ENCODE data around the gene CC2D2A. TPM values are rescaled to one million over a fixed set of nuclear protein-coding genes. Genes with fewer than 3 reads are reported as not detected.

The CC2D2A gene
- total RNA-seq, 3 donors from 2014 or later: 10.7 to 22.9 (median 14.9) TPM

GRCh38 chr4:15501941-15502340, 32.3 kb downstream of the CC2D2A start:
- Histone ChIP-seq H3K27me3 (no peaks in the 10 kb centered on the region), H3K27ac (no peak overlapping the region), H3K4me1 (no peaks in the 10 kb centered on the region), H3K4me3 (no peak overlapping the region), H3K36me3 (no peaks in the 10 kb centered on the region), H3K9me3 (no peaks in the 10 kb centered on the region)
- no peak for DNase-seq (ENCODE audit: low spot score in 2 of 2)
- TF ChIP-seq CTCF (IDR thresholded peaks at IDR 0.05) (no peak), POLR2AphosphoS5 (IDR thresholded peaks at IDR 0.05) (no peak), POLR2A (IDR thresholded peaks at IDR 0.05) (no peak)
- intact Hi-C loops (cut with DNase I; ENCODE audit: low total_unique reads): no loop called here

- intact Hi-C loops (cut with DNase I; ENCODE audit: low total_unique reads): no loop called here
- Histone ChIP-seq H3K9me3 (no peaks in the 10 kb centered on the region), H3K4me1 (no peaks in the 10 kb centered on the region), H3K36me3 (no peaks in the 10 kb centered on the region), H3K4me3 (no peak overlapping the region), H3K27ac (no peak overlapping the region), H3K27me3 (no peaks in the 10 kb centered on the region)
- TF ChIP-seq POLR2A (IDR thresholded peaks at IDR 0.05) (no peak), POLR2AphosphoS5 (IDR thresholded peaks at IDR 0.05) (no peak), CTCF (IDR thresholded peaks at IDR 0.05) (no peak)
- DNase-seq (ENCODE audit: low spot score in 2 of 2): no peak
These were observed 32.7 kb downstream of the CC2D2A start for GRCh38 chr4:15502384-15502783.

GRCh38 chr4:15504041-15504440, 34.4 kb downstream of the CC2D2A start:
- H3K9me3 ChIP-seq: no peaks in the 10 kb centered on the region
- intact Hi-C loops (cut with DNase I; ENCODE audit: low total_unique reads): no loop called here
- no peaks in the 10 kb centered on the region for H3K36me3 ChIP-seq
- H3K4me1 ChIP-seq: no peaks in the 10 kb centered on the region
- no peak overlapping the region for H3K4me3 ChIP-seq
- no peak overlapping the region for H3K27ac ChIP-seq
- H3K27me3 ChIP-seq: no peaks in the 10 kb centered on the region
- TF ChIP-seq POLR2AphosphoS5 (IDR thresholded peaks at IDR 0.05): no peak
- TF ChIP-seq CTCF (IDR thresholded peaks at IDR 0.05): no peak
- no peak for TF ChIP-seq POLR2A (IDR thresholded peaks at IDR 0.05)
- no peak for DNase-seq (ENCODE audit: low spot score in 2 of 2)

- Histone ChIP-seq H3K36me3 (peaks cover 4% of the 10 kb centered on the region), H3K27ac (no peak overlapping the region), H3K4me1 (no peaks in the 10 kb centered on the region), H3K27me3 (no peaks in the 10 kb centered on the region), H3K9me3 (no peaks in the 10 kb centered on the region), H3K4me3 (no peak overlapping the region)
- DNase-seq (ENCODE audit: low spot score in 2 of 2): no peak
- TF ChIP-seq CTCF (IDR thresholded peaks at IDR 0.05) (no peak), POLR2A (IDR thresholded peaks at IDR 0.05) (no peak), POLR2AphosphoS5 (IDR thresholded peaks at IDR 0.05) (no peak)
- intact Hi-C loops (cut with DNase I; ENCODE audit: low total_unique reads): no loop called here
These were observed 36.8 kb downstream of the CC2D2A start for GRCh38 chr4:15506464-15506863.

- Histone ChIP-seq H3K4me3 (no peak overlapping the region), H3K27me3 (no peaks in the 10 kb centered on the region), H3K9me3 (no peaks in the 10 kb centered on the region), H3K4me1 (no peaks in the 10 kb centered on the region), H3K27ac (no peak overlapping the region), H3K36me3 (peaks cover 4% of the 10 kb centered on the region)
- TF ChIP-seq POLR2AphosphoS5 (IDR thresholded peaks at IDR 0.05): no peak
- TF ChIP-seq CTCF (IDR thresholded peaks at IDR 0.05): no peak
- no peak for TF ChIP-seq POLR2A (IDR thresholded peaks at IDR 0.05)
- intact Hi-C loops (cut with DNase I; ENCODE audit: low total_unique reads): no loop called here
- DNase-seq (ENCODE audit: low spot score in 2 of 2): no peak
These were observed 38.0 kb downstream of the CC2D2A start for GRCh38 chr4:15507679-15508078.
